ENCODE results near the gene SLC44A3. TPM values are rescaled to one million over a fixed set of nuclear protein-coding genes. Genes with fewer than 3 reads are reported as not detected.
A peak's percentile ranks its signal among the peaks of the same experiment; 100 is the strongest.

SLC44A3 gene
- total and polyA plus RNA-seq, 2 of the 8 experiments (the other 6 are each of a cell fraction or from before 2014, with no cell fraction given): 4.2 to 5.0 TPM

GRCh38 chr1:94805912-94806311, 14.2 kb upstream of the SLC44A3 start:
- peaks cover 0 to 10% (median 3%) of the 10 kb centered on the region in 4 experiments; a peak in 4 of 7 replicates for H3K4me1 ChIP-seq (replicated peaks in 1 of 4; ENCODE audit: control insufficient read depth in 3 of 4, insufficient read depth in 4 of 4, low read length in 3 of 4)
- H2BK5ac ChIP-seq (ENCODE audit: low read depth, low read length): no peak overlapping the region
- no peak overlapping the region for H2BK120ac ChIP-seq (replicated peaks; ENCODE audit: low read depth, low read length)
- no peak overlapping the region for H3K4ac ChIP-seq (replicated peaks; ENCODE audit: insufficient read length, low read depth, low read length)
- no peaks in the 10 kb centered on the region for H3K23me2 ChIP-seq (ENCODE audit: low read depth, low read length)
- no peak overlapping the region for H3K9ac ChIP-seq (replicated peaks in 1 of 4; ENCODE audit: extremely low read depth in 1 of 4, low read depth in 3 of 4, low read length in 3 of 4)
- H3K79me1 ChIP-seq (ENCODE audit: low read depth, low read length): no peaks in the 10 kb centered on the region
- H2BK15ac ChIP-seq (ENCODE audit: low read length): no peak overlapping the region
- H3K27ac ChIP-seq (ENCODE audit: low read depth, low read length): no peak overlapping the region
- no peak overlapping the region for H3K4me3 ChIP-seq (ENCODE audit: extremely low read depth in 1 of 4, insufficient read depth in 2 of 4, low read depth in 3 of 4, low read length in 4 of 4)
- no peak overlapping the region for H2BK12ac ChIP-seq (ENCODE audit: low read depth, low read length)
- H3K23ac ChIP-seq (ENCODE audit: insufficient read length): no peak overlapping the region
- H2AK5ac ChIP-seq (ENCODE audit: low read depth, low read length): no peak overlapping the region
- FAIRE-seq: peak; percentile 92
- TF ChIP-seq CHD2 (IDR thresholded peaks at IDR 0.05; ENCODE audit: low read length) (no peak), POLR2A (IDR thresholded peaks at IDR 0.05; ENCODE audit: control extremely low read depth in 1 of 2, low read depth in 2 of 2, low read length in 2 of 2) (no peak), TBP (IDR thresholded peaks at IDR 0.05; ENCODE audit: low read depth, low read length) (no peak), ASH2L (IDR thresholded peaks at IDR 0.05; ENCODE audit: low read length) (no peak), TAF7 (optimal IDR thresholded peaks at IDR 0.05; ENCODE audit: borderline replicate concordance, low read depth, low read length) (no peak), CTCF (IDR thresholded peaks at IDR 0.05; ENCODE audit: control extremely low read depth in 1 of 3, insufficient read depth in 1 of 3, low read depth in 1 of 3, low read length in 3 of 3) (peak; percentile 76 to 88 (median 84)), SIN3A (conservative IDR thresholded peaks at IDR 0.05 in 1 of 2, IDR thresholded peaks at IDR 0.05 in 1 of 2; ENCODE audit: low read depth in 1 of 2, low read length in 2 of 2) (no peak), BCL11A (IDR thresholded peaks at IDR 0.05; ENCODE audit: low read depth in 2 of 2, low read length in 2 of 2) (no peak), RAD21 (IDR thresholded peaks at IDR 0.05 in 1 of 2, conservative IDR thresholded peaks at IDR 0.05 in 1 of 2; ENCODE audit: low read depth in 2 of 2, low read length in 2 of 2) (peak; percentile 98 to 99)
- no peaks in the 10 kb centered on the region for H3K27me3 ChIP-seq (replicated peaks in 1 of 4; ENCODE audit: control insufficient read depth in 3 of 4, extremely low read depth in 1 of 4, insufficient read depth in 3 of 4, low read length in 3 of 4)
- DNase-seq (ENCODE audit: low read depth in 1 of 2, low spot score in 2 of 2): peak in 1 of 2 experiments; percentile 75
- no peaks in the 10 kb centered on the region for H3K79me2 ChIP-seq (ENCODE audit: control insufficient read depth in 1 of 2, insufficient read depth in 2 of 2, low read length in 2 of 2)
- H3K36me3 ChIP-seq (ENCODE audit: control insufficient read depth in 2 of 4, insufficient read depth in 4 of 4, low read length in 3 of 4): no peaks in the 10 kb centered on the region
- H4K5ac ChIP-seq (ENCODE audit: insufficient read length, low read depth, low read length): no peak overlapping the region
- CTCF ChIA-PET (ENCODE audit: partially characterized antibody): interaction anchor here (0.7 to 9.4 kb wide), 63 partner anchors 10 to 771 kb away, joined by 3 to 212 read pairs (median 4); partner anchors contain the start of gene F3
- H3K9me3 ChIP-seq (ENCODE audit: insufficient read depth in 2 of 2, low read depth in 1 of 2, low read length in 1 of 2): no peaks in the 10 kb centered on the region
- H2AFZ ChIP-seq (ENCODE audit: low read length): no peak overlapping the region
- H3K56ac ChIP-seq (replicated peaks; ENCODE audit: insufficient read length, low read depth, low read length): no peak overlapping the region
- no peaks in the 10 kb centered on the region for H4K20me1 ChIP-seq (replicated peaks in 1 of 2; ENCODE audit: control insufficient read depth in 1 of 2, insufficient read depth in 2 of 2, low read length in 2 of 2)
- H3K4me2 ChIP-seq (ENCODE audit: insufficient read depth in 1 of 2, low read depth in 2 of 2, low read length in 2 of 2): no peak overlapping the region
- 44% methylated on average over 4 of the region's 4 CpGs; no CpG with 5 or more reads in 1 of the 2 experiments for WGBS, 2 experiments (ENCODE audit: extremely low coverage in 1 of 2, insufficient coverage in 1 of 2, insufficient read length in 1 of 2, insufficient replicate concordance in 2 of 2, low coverage in 1 of 2, low lambda C conversion rate in 2 of 2, missing lambda C conversion rate in 1 of 2)
- no peak overlapping the region for H4K91ac ChIP-seq (replicated peaks; ENCODE audit: insufficient read length, low read length)
- no peak overlapping the region for H3K18ac ChIP-seq (ENCODE audit: extremely low read depth, low read length)
- POLR2A ChIA-PET (ENCODE audit: partially characterized antibody): no interaction called here
- no peak overlapping the region for H4K8ac ChIP-seq (ENCODE audit: extremely low read depth, insufficient read depth, low read length)
- H3K14ac ChIP-seq (ENCODE audit: insufficient read length): no peak overlapping the region
- no peak overlapping the region for H2BK20ac ChIP-seq (ENCODE audit: low read length)

Data from H1 (cell line).